CD4-positive, alpha-beta T cell treated with Interleukin-4 for 1 hour (primary cell): ENCODE measurements around the gene MSH5.
"Not testable (repeated sequence)": the region's sequence is repeated elsewhere in the genome, so short reads cannot be mapped to it uniquely, and the experiment has no call there.

ENCODE experiments used
- DNase-seq, 2 donors: peaks; one replicate each; pipeline ENCODE4 v3.0.0-alpha.2; 2020 to 2022

The MSH5 gene

DNA sequence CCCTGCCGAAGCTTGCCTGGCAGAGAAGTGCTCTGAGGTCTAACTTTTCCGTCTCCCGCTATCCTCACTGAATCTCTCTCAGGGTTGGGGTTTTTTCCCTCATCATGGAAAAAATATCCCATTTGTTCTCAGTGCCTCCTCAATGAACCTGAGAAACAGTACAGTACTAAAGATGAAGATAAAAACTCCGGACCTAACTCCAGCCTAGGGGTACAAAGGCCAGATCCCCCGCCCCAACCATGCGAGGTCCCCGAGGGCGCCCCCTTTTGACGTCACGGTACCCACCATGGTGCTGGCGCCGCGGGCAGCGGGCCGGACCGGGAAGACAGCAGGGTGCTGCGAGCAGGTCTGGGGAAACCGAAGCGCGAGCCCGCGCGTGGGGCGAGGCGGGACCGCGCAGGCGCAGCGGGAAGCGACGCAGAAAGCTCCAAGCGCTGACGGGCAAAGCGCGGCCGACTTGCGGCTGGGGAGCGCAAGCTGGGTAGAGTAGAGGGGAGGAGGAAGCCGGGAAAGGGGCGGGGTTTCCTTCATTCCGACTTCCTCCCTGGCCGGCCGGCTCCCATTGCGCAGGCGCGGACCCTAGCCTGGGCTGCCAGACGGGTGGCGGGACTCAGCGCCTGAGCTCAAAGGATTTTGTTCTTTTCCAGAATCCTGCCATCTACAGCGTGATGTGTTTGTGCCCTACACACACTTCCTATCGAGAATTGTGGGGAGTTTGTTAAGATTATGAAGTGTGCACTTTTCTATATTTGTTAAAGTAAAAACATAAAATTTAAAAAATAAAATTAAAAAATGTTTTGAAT is 66.9 kb downstream of the MSH5 start, which contains the start of gene LSM2:
Gene LSM2 (minus strand): TSS at position 497 of the 803 bp plus-strand sequence. CDS start 209 bp downstream, at position 288.
- DNase-seq = peak; percentile 97 to 98

DNA sequence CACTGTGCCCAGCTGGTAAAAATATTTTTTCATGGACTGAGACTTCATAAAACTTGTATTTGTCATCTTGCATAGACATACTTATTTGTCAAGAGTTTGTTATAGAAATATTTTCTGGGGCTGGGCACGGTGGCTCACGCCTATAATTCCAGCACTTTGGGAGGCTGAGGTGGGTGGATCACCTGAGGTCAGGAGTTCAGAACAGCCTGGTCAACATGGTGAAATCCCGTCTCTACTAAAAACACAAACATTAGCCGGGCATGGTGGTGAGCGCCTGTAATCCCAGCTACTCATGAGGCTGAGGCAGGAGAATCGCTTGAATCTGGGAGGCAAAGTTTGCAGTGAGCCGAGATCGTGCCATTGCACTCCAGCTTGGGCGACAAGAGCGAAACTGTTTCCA is 68.8 kb downstream of the MSH5 start:
- not testable (repeated sequence) for DNase-seq

DNA sequence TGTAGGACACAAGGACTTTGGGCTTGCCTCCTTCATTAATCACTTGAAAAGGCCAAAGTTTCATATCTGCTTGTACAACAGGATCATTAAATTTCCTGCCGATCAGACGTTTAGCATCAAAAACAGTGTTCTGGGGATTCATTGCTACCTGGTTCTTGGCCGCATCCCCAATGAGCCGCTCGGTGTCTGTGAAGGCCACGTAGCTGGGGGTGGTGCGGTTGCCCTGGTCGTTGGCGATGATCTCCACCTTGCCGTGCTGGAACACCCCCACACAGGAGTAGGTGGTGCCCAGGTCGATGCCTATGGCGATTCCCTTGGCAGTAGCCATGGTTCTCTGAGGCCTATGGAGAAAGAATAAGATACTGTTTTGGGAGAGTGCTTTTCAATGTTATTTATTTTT is 71.8 kb downstream of the MSH5 start:
- no peak for DNase-seq
